Measurements from ENCODE around the gene TEKT2. TPM values are rescaled to one million over a fixed set of nuclear protein-coding genes. Genes with fewer than 3 reads are reported as not detected.

TEKT2 gene
- total RNA-seq, result not detected

GRCh38 chr1:36083635-36084496 lies at the start of gene TEKT2:
TEKT2 (plus strand) TSS chr1:36084094; CDS start chr1:36084922, 828 bp downstream.
- no peak for DNase-seq

- DNase-seq, result no peak
Measured at GRCh38 chr1:36034692-36035091, 49.2 kb upstream of the TEKT2 start.

GRCh38 chr1:36035154-36035553 lies 48.7 kb upstream of the TEKT2 start:
- DNase-seq, result no peak

- DNase-seq, result no peak
Measured at GRCh38 chr1:36040238-36040637, 43.7 kb upstream of the TEKT2 start.

- DNase-seq, result no peak
Measured at GRCh38 chr1:36051821-36052220, 32.1 kb upstream of the TEKT2 start.

GRCh38 chr1:36053978-36054377 lies 29.9 kb upstream of the TEKT2 start:
- no peak for DNase-seq

- no peak for DNase-seq
Measured at GRCh38 chr1:36055706-36056105, 28.2 kb upstream of the TEKT2 start.

- no peak for DNase-seq
Measured at GRCh38 chr1:36062315-36062714, 21.6 kb upstream of the TEKT2 start.

GRCh38 chr1:36067871-36068270 lies 16.0 kb upstream of the TEKT2 start:
- no peak for DNase-seq

GRCh38 chr1:36068866-36069265 lies 15.0 kb upstream of the TEKT2 start:
- DNase-seq, result no peak

- DNase-seq, result no peak
Measured at GRCh38 chr1:36070349-36070748, 13.5 kb upstream of the TEKT2 start.

GRCh38 chr1:36076979-36077573 lies 6.8 kb upstream of the TEKT2 start:
- DNase-seq, result no peak

- DNase-seq, result no peak
Measured at GRCh38 chr1:36080236-36080635, 3.7 kb upstream of the TEKT2 start.

- no peak for DNase-seq
Measured at GRCh38 chr1:36080801-36081200, 3.1 kb upstream of the TEKT2 start.

- no peak for DNase-seq
Measured at GRCh38 chr1:36081926-36082485, 1.9 kb upstream of the TEKT2 start.

GRCh38 chr1:36083219-36083618 lies 675 bp upstream of the TEKT2 start:
- no peak for DNase-seq

- DNase-seq, result no peak
Measured at GRCh38 chr1:36084497-36085115, 712 bp downstream of the TEKT2 start.

- DNase-seq, result no peak
Measured at GRCh38 chr1:36085126-36085525, 1.2 kb downstream of the TEKT2 start.

- no peak for DNase-seq
Measured at GRCh38 chr1:36085686-36086526, 2.0 kb downstream of the TEKT2 start.

GRCh38 chr1:36086529-36087232 lies 2.8 kb downstream of the TEKT2 start:
- DNase-seq, result no peak

GRCh38 chr1:36087233-36088123 lies 3.6 kb downstream of the TEKT2 start:
- DNase-seq, result no peak

Measured in effector CD4-positive, alpha-beta T cell (primary cell).